GM18951 (cell line): ENCODE measurements around the gene RALGDS.

Experiments
- POLR2A ChIP-seq: IDR thresholded peaks from 4 replicates; pipeline ENCODE4 v1.6.1; 2011; ENCODE audit warnings: mild to moderate bottlenecking; ENCODE audit not compliant: insufficient read length, insufficient read depth; ENCODE audit errors: extremely low read depth
- in situ Hi-C: fragments of 300-500 bp; cut with MboI; formaldehyde crosslinking; loops from one replicate; pipeline ENCODE4 v1.12.0; 2022; ENCODE audit warnings: low sequenced_read_pairs, mixed read lengths, inconsistent platforms; ENCODE audit not compliant: unreplicated experiment

RALGDS gene

GRCh38 chr9:133117271-133118178 is 3.5 kb downstream of the RALGDS start:
- in situ Hi-C loops, result no loop called here

GRCh38 chr9:133116346-133117231 is 4.5 kb downstream of the RALGDS start:
- no peak for TF ChIP-seq POLR2A
- in situ Hi-C loops, result no loop called here

More at GRCh38 chr9:133117271-133118178, 3.5 kb downstream of the RALGDS start:
- no peak for TF ChIP-seq POLR2A

GRCh38 chr9:133115604-133116345 is 5.3 kb downstream of the RALGDS start:
- TF ChIP-seq POLR2A, result peak; percentile 87
- in situ Hi-C loops, result no loop called here

- no peak for TF ChIP-seq POLR2A
Observed at GRCh38 chr9:133114886-133115603, 6.0 kb downstream of the RALGDS start.

DNA sequence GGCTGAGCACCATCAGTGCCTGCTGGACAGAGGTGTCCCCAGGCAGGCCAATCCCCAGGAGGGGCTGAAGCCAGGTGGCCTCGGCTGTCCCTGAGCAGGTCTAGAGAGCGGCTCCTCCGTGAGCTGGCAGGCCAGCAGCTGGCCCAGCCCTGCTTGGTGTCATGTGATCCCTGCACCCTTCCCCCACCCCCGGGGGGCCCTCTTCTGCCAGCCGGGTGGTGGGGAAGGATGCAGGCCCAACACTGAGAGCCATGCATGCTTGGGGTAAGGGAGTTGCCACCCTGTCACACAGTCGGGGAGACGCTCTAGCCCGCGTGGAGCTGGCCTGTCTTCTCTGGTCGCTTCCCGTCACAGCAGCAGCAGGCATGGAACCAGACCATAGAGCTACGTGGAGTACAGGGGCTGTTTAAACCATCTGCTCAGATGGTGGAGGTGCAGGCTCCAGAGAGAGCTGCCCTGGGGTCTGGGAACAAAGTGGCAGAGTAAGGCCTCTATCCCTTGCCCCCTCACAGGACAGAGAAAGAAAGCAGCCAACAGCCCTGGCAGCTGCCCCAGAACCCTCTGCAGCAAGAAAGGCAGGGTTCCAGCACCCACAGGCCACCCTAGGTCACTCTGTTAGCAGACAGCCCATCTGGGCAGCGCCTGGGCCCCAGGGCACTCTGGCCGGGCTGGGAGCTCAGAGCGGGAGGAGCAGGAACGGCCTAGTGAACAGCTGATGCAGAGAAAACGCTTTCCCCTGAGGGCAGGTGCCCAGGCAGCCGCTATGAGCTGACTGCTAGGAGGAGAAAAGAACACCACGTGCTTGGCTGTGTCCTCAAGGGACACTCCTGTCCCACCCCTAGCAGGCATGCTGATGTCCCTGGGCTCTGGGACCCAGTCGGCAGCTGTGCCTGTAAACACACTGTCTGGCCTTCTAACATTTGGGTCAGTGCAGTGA is 6.8 kb downstream of the RALGDS start:
- in situ Hi-C loops, result no loop called here
- peak; percentile 12 for TF ChIP-seq POLR2A

More at GRCh38 chr9:133114886-133115603, 6.0 kb downstream of the RALGDS start:
- in situ Hi-C loops, result no loop called here

GRCh38 chr9:133113163-133113948 is 7.7 kb downstream of the RALGDS start:
- in situ Hi-C loops, result no loop called here
- TF ChIP-seq POLR2A, result no peak

DNA sequence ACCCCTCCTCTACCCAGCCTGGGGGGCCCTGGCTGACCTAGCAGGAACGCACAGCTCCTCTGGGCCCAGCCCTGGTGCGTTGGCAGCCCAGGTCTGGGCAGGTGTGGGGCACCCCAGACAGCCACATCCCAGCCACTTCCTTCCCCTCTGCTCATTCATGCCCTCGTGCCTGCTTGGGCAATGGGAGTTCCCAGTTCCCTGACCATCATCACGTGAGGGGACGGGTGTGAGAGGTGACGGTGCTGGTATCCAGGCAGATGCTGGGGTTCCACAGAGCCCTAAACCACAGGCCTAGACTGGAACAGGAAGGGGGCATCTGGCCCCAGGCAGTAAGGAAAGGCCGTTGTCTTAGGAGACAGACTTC is 8.4 kb downstream of the RALGDS start:
- no peak for TF ChIP-seq POLR2A
- in situ Hi-C loops, result no loop called here

GRCh38 chr9:133111808-133112662 is 9.0 kb downstream of the RALGDS start:
- in situ Hi-C loops, result no loop called here
- TF ChIP-seq POLR2A, result no peak

DNA sequence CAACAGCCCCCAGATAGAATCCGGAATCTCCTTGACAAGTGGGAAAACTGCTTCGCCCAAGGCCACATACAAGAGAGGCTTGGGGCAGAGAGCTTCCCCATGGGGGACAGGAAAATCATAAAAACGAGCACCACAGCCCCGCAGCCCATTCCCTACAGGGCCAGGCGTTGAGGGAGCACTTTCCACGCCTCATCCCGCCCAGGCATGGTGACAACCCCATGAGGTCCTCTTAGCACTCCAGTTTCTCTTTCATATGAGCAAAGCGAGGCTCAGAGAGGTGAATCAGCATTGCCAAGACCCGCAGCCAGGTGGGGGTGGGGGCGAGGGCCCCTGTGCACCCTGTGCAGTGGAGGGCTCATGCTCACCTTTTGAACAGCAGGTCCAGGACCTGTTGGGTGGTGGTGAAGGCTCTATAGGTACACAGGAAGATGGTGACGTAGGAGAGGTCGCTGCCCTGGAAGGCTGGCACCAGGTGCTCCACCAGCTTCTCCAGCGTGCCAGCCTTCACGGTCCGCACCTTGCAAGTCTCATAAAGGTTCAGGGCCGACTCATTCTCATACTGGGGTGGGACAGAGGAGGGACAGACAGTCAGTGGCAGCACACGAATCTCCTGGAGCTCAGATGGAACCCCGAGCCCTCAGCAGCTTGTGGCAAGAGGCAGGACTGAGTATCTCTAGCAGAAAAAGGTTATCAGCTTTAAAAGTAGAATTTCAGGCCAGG is 10.9 kb downstream of the RALGDS start:
- no peak for TF ChIP-seq POLR2A
- in situ Hi-C loops, result loop anchor here (5.0 kb wide), 1 partner anchor 37 kb away; no protein-coding TSS in a partner anchor
